Tibial nerve (tissue), 3 donors: Measurements from ENCODE around the gene PRKG1.

Experiments
- CTCF ChIP-seq, 5 experiments: fragments of 200-600 bp in 3 of 5; fragments of 450-650 bp in 2 of 5; sonication (generic) in 3 of 5; IDR thresholded peaks; one replicate each; pipeline ENCODE4 v1.5.1; 2016 to 2019; ENCODE audit warnings: antibody characterized with exemption in 5 of 5, mild to moderate bottlenecking in 3 of 5, moderate library complexity in 2 of 5
- POLR2A ChIP-seq, 2 donors: fragments of 450-650 bp; IDR thresholded peaks; one replicate each; pipeline ENCODE4 v1.6.1; 2017; ENCODE audit warnings: antibody characterized with exemption in 2 of 2, mild to moderate bottlenecking in 2 of 2, moderate library complexity in 2 of 2

GRCh38 chr10:51117053-51117660 is 42.9 kb downstream of the PRKG1 start:
- TF ChIP-seq POLR2A (IDR thresholded peaks at IDR 0.05) (no peak), CTCF (IDR thresholded peaks at IDR 0.05) (no peak)
